Stimulated activated naive B cell treated with anti-CD40 and anti-IgM and Interleukin-4, amounts not matched to agents 10 μg/mL and 1 μg/mL and 100 μg/mL, for 72 hours (primary cell): Measurements from ENCODE around the gene FOXL3.
"Not testable (repeated sequence)": the region's sequence is repeated elsewhere in the genome, so short reads cannot be mapped to it uniquely, and the experiment has no call there.

ENCODE experiments used
- ATAC-seq, 2 donors: fragments of 150-1000 bp; cut with Tn5 transposase; replicated peaks; 2 replicates each; pipeline ENCODE4 v1.10.0; 2021; ENCODE audit warnings: moderate library complexity in 1 of 2
- DNase-seq: peaks from one replicate; pipeline ENCODE4 v3.0.0; 2021
- H3K27ac Mint-ChIP-seq: one replicate; pipeline ENCODE4 v1.8.0; 2022; ENCODE audit warnings: mild to moderate bottlenecking, mixed read lengths
- H3K27me3 Mint-ChIP-seq, 2 donors: one replicate each; pipeline ENCODE4 v1.8.0; 2022; ENCODE audit warnings: mixed read lengths in 2 of 2
- H3K36me3 Mint-ChIP-seq, 2 donors: one replicate each; pipeline ENCODE4 v1.8.0; 2022; ENCODE audit warnings: mixed read lengths in 2 of 2, mild to moderate bottlenecking in 1 of 2
- H3K4me1 Mint-ChIP-seq, 2 donors: one replicate each; pipeline ENCODE4 v1.8.0; 2022; ENCODE audit warnings: mixed read lengths in 2 of 2, mild to moderate bottlenecking in 1 of 2
- H3K4me3 Mint-ChIP-seq, 2 donors: one replicate each; pipeline ENCODE4 v1.8.0; 2022; ENCODE audit warnings: mild to moderate bottlenecking in 2 of 2, mixed read lengths in 2 of 2, moderate library complexity in 1 of 2
- H3K9me3 Mint-ChIP-seq, 2 donors: one replicate each; pipeline ENCODE4 v1.8.0; 2022; ENCODE audit warnings: mixed read lengths in 2 of 2, mild to moderate bottlenecking in 1 of 2

FOXL3 gene

DNA sequence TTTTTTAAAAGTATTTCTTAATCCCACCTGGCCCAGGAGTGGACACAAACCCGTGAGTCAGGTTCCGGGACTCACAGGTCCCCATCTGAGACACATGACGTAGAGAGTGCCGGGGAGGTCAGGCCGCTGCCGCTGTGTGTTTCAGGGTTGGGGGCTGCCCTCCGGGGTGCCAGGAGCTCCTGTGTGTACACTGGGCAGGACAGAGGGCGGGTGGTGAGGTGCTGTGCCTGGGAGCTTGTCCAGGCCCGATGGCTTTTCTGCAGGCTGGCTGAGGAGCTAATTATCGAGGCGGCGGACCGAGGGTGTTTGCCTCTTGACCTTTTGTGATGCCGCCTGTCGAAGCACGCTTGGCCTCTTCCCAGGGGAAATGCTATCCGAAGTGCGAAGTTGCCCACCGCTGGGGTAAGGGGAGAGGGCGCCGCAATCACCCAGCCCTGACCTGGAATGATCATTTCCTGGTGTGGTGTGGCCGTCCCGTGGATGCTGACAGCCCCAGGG is 42.1 kb downstream of the FOXL3 start:
- Mint-ChIP-seq H3K36me3 (no peaks in the 10 kb centered on the region), H3K9me3 (peaks cover 6 to 9% of the 10 kb centered on the region in 2 donors), H3K27me3 (peaks cover 38 to 39% of the 10 kb centered on the region in 2 donors), H3K4me1 (peaks cover 0 to 8% of the 10 kb centered on the region in 2 donors), H3K4me3 (peak overlapping the region in 1 of 2 donors; percentile 10), H3K27ac (no peak overlapping the region)
- no peak for ATAC-seq
- DNase-seq, result no peak

DNA sequence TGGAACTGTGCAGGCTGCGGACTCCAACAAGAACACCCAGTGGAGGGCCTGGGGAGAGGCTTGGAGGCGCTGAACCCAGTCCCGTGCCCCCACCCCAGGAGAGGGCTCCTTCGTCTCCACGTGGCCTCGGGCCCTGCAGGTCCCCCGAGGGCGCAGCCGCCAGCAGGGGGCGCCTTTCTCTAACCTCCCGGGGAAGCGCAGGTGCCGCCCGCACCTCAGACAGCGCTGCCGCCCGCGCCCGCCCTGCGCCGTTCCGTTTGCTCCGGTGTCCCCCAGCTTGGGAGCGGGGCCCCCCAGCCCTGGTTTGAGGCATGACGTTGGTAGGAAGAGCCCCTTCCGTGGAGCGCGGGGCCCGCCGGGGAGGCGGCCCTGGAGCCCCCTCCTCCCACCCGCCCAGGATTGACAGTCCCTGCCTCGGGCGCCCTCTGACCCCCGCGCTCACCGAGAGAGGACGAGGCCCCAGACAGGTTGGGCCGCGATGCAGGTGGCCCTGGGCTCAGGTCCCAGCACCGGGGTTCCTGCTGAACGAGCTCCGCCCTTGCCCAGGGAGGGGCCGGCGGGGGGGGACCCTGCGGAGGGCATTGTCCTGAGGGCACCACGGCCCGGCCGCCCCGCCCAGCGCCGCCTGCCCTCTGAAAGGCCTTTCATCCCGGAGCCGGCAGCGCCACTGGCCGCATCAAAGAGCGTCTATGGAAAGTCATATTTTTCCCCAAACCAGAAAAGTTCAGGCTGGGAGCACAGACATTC is 42.8 kb downstream of the FOXL3 start:
- Mint-ChIP-seq H3K4me1 (peaks cover 0 to 8% of the 10 kb centered on the region in 2 donors), H3K36me3 (no peaks in the 10 kb centered on the region), H3K9me3 (peaks cover 6 to 9% of the 10 kb centered on the region in 2 donors), H3K4me3 (peak overlapping the region in 1 of 2 donors; percentile 59), H3K27ac (no peak overlapping the region), H3K27me3 (peaks cover 31 to 33% of the 10 kb centered on the region in 2 donors)
- DNase-seq (peak; percentile 71), ATAC-seq (peak; percentile 99 to 100)

DNA sequence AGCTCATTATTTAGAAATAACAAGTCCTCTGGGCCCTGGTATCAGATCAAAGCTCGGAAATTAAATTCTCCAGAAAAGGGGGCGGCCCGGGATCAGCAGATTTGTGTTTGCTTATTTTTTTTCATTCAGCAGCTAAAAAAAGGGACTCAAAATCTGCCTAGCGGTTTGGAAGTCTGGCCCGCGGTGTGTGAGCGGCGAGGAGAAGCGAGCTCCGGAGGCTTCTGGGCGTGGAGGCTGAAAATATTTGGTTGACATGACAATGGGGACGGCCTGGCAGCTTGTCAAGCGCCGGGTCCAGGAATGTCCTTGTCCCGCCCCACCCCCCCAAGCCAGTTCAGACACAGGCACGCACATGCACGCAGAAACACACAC is 43.4 kb downstream of the FOXL3 start:
- peaks cover 6 to 9% of the 10 kb centered on the region in 2 donors for H3K9me3 Mint-ChIP-seq
- no peak overlapping the region for H3K4me3 Mint-ChIP-seq
- H3K36me3 Mint-ChIP-seq, result no peaks in the 10 kb centered on the region
- no peak overlapping the region for H3K27ac Mint-ChIP-seq
- peaks cover 25 to 27% of the 10 kb centered on the region in 2 donors for H3K27me3 Mint-ChIP-seq
- H3K4me1 Mint-ChIP-seq, result peaks cover 0 to 8% of the 10 kb centered on the region in 2 donors
- no peak for ATAC-seq
- DNase-seq, result no peak

DNA sequence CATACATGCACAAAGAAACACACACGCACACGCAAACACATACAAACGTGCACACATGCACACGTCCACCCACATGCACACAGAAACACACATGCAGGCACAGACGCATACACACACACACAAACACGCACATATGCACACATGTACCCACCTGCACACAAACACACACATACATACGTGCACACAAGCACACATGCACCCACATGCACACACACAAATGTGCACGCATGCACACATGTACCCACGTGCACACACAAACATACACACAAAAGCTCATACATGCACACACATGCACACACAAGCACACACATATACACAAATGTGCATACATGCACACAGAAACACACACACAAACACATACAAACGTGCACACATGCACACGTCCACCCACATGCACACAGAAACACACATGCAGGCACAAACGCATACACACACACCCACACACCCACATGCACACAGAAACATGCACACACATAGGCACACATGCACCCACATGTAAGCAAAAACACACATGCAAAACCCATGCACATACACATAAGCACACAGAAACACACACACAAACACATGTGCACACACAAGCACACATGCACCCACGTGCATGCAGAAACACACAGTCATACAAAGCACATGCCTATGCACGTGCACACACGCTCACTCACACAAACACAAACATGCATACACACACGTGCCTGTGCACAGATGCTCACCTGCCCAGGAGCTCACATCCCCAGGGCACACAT is 44.8 kb downstream of the FOXL3 start:
- H3K4me3 Mint-ChIP-seq, result peak overlapping the region in 1 of 2 donors; percentile 2
- H3K27ac Mint-ChIP-seq, result no peak overlapping the region
- H3K36me3 Mint-ChIP-seq, result no peaks in the 10 kb centered on the region
- H3K4me1 Mint-ChIP-seq, result peaks cover 0 to 8% of the 10 kb centered on the region in 2 donors
- peaks cover 16 to 19% of the 10 kb centered on the region in 2 donors for H3K27me3 Mint-ChIP-seq
- peaks cover 6 to 9% of the 10 kb centered on the region in 2 donors for H3K9me3 Mint-ChIP-seq
- ATAC-seq, result no peak
- no peak for DNase-seq

DNA sequence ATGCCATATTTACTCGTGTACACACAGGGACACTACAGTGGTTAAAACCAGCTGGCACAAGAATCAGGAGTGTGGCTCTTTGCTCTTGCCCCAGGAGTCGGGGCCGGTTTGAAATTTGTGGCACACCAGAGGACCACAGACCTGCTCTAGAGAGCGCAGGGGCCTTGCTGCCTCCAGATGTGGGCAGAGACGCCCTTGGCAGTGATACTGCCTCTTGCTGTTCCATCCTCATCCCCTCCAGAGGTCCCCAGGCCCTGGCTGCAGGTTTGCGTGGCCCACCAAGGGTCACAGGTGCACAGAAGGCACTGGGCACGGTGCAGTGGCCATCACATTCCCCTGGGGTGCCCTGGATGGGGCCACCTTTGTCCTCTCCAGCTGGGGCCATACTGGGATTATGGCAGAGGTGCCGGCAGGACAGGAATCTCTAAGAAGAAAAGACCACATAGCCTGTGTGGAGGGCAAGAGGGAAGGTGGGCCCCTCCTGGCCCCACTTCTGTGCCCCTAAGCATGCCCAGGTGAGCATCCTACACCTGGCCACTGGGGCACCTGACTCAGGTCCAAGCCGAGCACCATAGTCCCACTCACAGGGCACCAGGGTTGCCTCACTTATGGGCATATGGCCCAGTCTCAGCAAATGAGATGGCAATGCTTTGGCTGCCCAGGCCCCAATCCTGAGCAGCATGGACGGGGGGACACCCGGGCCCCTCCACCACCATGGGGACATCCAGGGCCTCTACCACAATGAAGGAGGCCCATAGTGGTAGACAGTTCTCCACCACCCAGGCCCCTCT is 45.6 kb downstream of the FOXL3 start:
- DNase-seq (no peak), ATAC-seq (no peak)
- H3K27me3 Mint-ChIP-seq, result peaks cover 13 to 15% of the 10 kb centered on the region in 2 donors
- H3K4me3 Mint-ChIP-seq, result no peak overlapping the region
- no peaks in the 10 kb centered on the region for H3K36me3 Mint-ChIP-seq
- peaks cover 0 to 8% of the 10 kb centered on the region in 2 donors for H3K4me1 Mint-ChIP-seq
- no peak overlapping the region for H3K27ac Mint-ChIP-seq
- H3K9me3 Mint-ChIP-seq, result peaks cover 6 to 9% of the 10 kb centered on the region in 2 donors

DNA sequence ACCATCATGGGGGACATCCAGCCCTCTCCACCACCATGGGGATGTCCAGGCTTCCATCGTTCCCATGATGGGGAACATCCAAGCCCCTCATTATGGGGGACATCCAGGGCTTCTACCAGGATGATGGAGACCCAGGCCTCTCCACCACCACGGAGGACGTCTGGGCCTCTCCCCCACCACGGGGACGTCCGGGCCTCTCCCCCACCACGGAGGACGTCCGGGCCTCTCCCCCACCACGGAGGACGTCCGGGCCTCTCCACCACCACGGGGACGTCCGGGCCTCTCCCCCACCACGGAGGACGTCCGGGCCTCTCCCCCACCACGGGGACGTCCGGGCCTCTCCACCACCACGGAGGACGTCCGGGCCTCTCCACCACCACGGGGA is 46.2 kb downstream of the FOXL3 start:
- not testable (repeated sequence) for DNase-seq, ATAC-seq, H3K36me3 Mint-ChIP-seq, H3K27ac Mint-ChIP-seq, H3K4me3 Mint-ChIP-seq, H3K4me1 Mint-ChIP-seq, H3K27me3 Mint-ChIP-seq, H3K9me3 Mint-ChIP-seq

DNA sequence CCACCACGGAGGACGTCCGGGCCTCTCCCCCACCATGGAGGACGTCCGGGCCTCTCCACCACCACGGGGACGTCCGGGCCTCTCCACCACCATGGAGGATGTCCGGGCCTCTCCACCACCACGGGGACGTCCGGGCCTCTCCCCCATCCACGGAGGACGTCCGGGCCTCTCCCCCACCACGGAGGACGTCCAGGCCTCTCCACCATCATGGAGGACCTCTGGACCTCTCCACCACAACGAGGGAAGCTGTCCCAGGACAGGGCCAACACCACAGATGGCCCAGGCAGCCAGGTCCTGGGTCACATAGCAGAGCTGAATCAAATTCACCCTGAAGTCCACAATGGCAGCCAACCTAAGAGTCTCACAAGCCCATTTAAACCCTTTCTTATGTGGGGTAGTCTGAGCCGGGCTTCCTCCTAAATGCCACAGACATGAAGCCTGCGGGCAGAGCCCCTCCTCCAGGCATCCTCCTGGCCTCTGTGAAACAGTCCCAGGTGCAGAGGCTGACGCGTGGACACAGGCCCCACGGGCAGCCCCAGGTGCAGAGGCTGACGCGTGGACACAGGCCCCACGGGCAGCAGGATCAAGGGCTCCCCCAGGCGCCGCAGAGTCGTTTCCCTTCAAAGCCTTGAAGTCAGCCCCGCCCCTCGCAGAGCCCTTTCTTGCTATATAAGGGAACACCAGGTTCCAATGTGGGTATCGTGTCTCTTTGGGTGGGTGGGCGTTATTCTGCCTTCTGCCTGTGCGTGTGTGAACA is 47.0 kb downstream of the FOXL3 start:
- Mint-ChIP-seq H3K27ac (no peak overlapping the region), H3K9me3 (peaks cover 6 to 9% of the 10 kb centered on the region in 2 donors)

DNA sequence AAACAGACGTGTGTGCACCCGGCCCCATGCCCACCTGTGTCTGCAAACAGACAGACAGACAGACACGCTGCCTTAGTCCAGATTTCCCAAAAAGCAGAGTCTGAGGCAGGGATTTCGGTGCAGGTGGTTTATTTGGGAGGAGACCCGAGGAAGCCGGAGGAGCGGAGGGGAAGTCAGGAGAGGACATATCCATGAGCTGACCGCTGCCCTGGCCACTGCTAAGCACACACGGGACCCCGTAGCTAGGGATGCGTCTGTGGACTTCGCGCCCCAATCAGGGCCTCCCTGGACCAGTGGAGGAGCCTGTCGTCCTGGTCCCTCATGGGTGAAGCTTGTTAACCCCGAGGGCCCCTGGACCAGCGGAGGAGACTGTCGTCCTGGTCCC is 47.6 kb downstream of the FOXL3 start:
- H3K4me1 Mint-ChIP-seq, result peaks cover 0 to 8% of the 10 kb centered on the region in 2 donors
- no peak for DNase-seq
- H3K27ac Mint-ChIP-seq, result no peak overlapping the region
- H3K9me3 Mint-ChIP-seq, result peaks cover 6 to 9% of the 10 kb centered on the region in 2 donors
- no peak for ATAC-seq
- H3K36me3 Mint-ChIP-seq, result no peaks in the 10 kb centered on the region
- H3K4me3 Mint-ChIP-seq, result no peak overlapping the region
- H3K27me3 Mint-ChIP-seq, result peaks cover 0 to 12% of the 10 kb centered on the region in 2 donors

More for the DNA sequence above, 47.0 kb downstream of the FOXL3 start:
- Mint-ChIP-seq H3K4me1 (peaks cover 0 to 8% of the 10 kb centered on the region in 2 donors), H3K36me3 (no peaks in the 10 kb centered on the region), H3K27me3 (peaks cover 1 to 8% of the 10 kb centered on the region in 2 donors), H3K4me3 (no peak overlapping the region)
- DNase-seq (no peak), ATAC-seq (no peak)

DNA sequence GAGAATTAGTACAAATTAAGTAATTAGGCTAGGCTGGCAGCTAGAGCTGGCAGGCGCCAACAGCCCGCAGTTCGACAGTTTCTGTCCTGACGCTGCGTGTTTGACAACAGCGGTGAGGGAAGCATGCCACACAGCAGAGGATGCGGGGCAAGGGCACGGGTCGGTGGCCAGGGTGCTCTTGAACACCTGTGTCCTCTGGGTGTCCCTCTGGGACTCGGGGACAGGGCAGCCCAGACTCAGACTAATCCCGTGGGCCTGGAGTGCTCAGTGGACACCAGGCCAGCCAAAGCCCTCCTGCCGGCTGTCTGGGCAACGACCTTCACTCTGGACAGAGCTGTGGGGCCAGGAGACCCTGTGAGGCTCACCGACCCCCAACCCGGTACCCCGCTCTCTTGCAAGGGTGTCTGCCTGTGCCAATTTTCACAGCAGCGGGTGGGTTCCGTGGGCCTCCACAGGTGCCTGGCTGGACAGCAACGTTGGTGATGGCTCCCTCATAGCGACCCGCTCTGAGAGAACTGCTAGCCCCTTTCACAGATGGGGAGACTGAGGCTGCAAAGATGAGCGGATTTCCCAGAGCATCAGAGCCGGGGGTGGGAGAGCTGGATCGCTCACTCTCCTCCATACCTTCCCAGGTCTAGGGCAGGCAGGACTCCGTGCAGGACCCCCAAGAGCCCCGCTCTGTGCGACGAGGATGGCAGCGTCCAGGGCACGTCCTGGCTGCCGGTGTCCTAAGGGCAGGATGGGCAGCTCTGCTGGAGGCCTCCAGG is 48.5 kb downstream of the FOXL3 start:
- DNase-seq, result no peak
- H3K9me3 Mint-ChIP-seq, result peaks cover 6 to 9% of the 10 kb centered on the region in 2 donors
- H3K36me3 Mint-ChIP-seq, result no peaks in the 10 kb centered on the region
- H3K27ac Mint-ChIP-seq, result no peak overlapping the region
- no peak overlapping the region for H3K4me3 Mint-ChIP-seq
- H3K27me3 Mint-ChIP-seq, result peaks cover 0 to 15% of the 10 kb centered on the region in 2 donors
- ATAC-seq, result no peak
- peaks cover 0 to 8% of the 10 kb centered on the region in 2 donors for H3K4me1 Mint-ChIP-seq

DNA sequence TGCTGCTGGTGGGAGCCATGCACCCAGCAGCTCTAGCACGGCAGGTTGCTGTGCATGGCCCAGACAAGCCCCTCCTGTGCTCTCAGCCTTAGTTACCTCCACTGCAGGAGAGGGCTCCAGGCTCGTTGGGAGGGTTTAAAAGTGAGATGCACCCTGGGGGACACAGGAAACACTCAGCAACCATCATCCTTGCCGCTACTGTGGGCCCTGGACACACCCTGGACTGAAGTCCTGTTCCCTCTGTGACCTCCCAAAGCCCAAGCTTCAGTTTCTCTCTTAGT is 49.0 kb downstream of the FOXL3 start:
- no peak for ATAC-seq
- Mint-ChIP-seq H3K36me3 (no peaks in the 10 kb centered on the region), H3K4me1 (peaks cover 0 to 8% of the 10 kb centered on the region in 2 donors), H3K27ac (no peak overlapping the region), H3K9me3 (peaks cover 6 to 9% of the 10 kb centered on the region in 2 donors), H3K27me3 (peaks cover 0 to 15% of the 10 kb centered on the region in 2 donors), H3K4me3 (no peak overlapping the region)
- no peak for DNase-seq

DNA sequence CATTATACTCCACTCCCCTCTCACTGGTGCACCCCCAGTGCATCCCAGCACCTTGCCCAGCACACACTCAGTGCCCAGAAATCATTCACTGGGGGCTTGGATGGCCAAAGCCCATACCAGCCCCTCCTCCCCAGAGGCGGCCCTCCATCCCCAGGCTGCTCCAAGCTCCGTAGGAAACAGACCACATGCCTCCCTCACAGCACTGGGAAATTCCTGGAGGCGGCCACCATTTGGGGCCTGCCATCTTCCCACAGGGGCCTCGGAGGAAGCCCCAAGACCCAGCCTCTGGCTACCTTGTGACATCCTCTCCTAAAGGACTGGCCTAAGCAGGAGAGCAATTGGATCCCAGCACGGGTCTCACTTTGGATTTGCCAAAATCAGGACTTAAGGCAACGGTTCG is 49.7 kb downstream of the FOXL3 start:
- Mint-ChIP-seq H3K4me1 (peaks cover 0 to 5% of the 10 kb centered on the region in 2 donors), H3K27ac (no peak overlapping the region)

DNA sequence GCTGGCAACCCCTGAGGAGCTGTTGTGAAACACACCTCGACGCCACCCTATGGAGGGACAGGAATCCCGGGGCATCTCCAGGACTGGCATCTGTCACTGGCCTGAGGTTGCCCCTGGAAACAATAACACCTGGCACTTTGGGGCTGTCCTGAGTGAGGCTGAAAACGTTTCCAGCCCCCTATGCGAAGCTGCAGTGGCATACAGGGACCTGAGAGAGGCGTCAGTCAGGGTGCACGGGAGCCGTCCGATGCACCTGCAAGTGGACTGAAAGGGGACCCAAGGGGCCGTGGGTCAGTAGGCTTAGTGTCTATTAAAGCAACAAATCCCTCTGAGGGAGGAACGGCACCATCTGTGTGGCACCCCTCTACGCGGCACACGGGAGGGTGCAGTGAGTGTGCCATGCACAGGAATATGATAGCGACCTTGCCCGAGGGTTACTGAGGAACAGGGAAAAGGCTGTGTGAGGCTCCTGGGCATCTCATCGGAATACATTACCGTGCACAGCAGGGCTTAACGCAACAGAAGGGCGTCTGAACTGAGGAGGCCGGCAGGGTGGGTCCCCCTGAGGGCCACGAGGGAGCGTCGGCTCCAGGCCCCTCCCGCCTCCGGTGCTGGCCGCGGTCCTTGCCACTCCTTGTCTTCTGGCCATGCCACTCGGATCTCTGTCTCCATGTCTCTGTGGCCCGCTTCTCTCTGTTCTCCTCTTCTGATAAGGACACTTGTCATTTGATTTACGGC is 50.4 kb downstream of the FOXL3 start:
- Mint-ChIP-seq H3K36me3 (no peaks in the 10 kb centered on the region), H3K4me3 (no peak overlapping the region), H3K27ac (no peak overlapping the region), H3K4me1 (no peaks in the 10 kb centered on the region), H3K27me3 (peaks cover 0 to 15% of the 10 kb centered on the region in 2 donors), H3K9me3 (no peaks in the 10 kb centered on the region)
- DNase-seq, result no peak
- ATAC-seq, result no peak

More for the DNA sequence above, 49.7 kb downstream of the FOXL3 start:
- DNase-seq (no peak), ATAC-seq (no peak)
- H3K9me3 Mint-ChIP-seq, result peaks cover 3 to 4% of the 10 kb centered on the region in 2 donors
- no peak overlapping the region for H3K4me3 Mint-ChIP-seq
- H3K27me3 Mint-ChIP-seq, result peaks cover 0 to 15% of the 10 kb centered on the region in 2 donors
- H3K36me3 Mint-ChIP-seq, result no peaks in the 10 kb centered on the region
